ENCODE results near the gene PLXNB3. TPM values are rescaled to one million over a fixed set of nuclear protein-coding genes. Genes with fewer than 3 reads are reported as not detected.
A peak's percentile ranks its signal among the peaks of the same experiment; 100 is the strongest.

Gene PLXNB3
- total RNA-seq, 1 donor from 2014 or later = 2.9 TPM

GRCh38 chrX:153722704-153723350 lies 41.2 kb upstream of the PLXNB3 start:
- H3K4me1 ChIP-seq = peaks cover 55% of the 10 kb centered on the region
- DNase-seq = no peak
- intact Hi-C loops (cut with micrococcal nuclease) = no loop called here
- peak overlapping the region; percentile 81 for H3K4me3 ChIP-seq
- H3K27me3 ChIP-seq (ENCODE audit: low read depth) = no peaks in the 10 kb centered on the region
- no peak for TF ChIP-seq CTCF (IDR thresholded peaks at IDR 0.05; ENCODE audit: borderline replicate concordance)
- H3K9me3 ChIP-seq (replicated peaks) = no peaks in the 10 kb centered on the region
- peaks cover 24% of the 10 kb centered on the region for H3K36me3 ChIP-seq
- peak overlapping the region; percentile 93 for H3K27ac ChIP-seq (replicated peaks)

- intact Hi-C loops (cut with micrococcal nuclease) = no loop called here
- Histone ChIP-seq H3K4me1 (peaks cover 63% of the 10 kb centered on the region), H3K27me3 (ENCODE audit: low read depth) (no peaks in the 10 kb centered on the region), H3K9me3 (replicated peaks) (no peaks in the 10 kb centered on the region), H3K36me3 (peaks cover 20% of the 10 kb centered on the region), H3K4me3 (peak overlapping the region; percentile 81), H3K27ac (replicated peaks) (peak overlapping the region; percentile 93)
- peak; percentile 34 for TF ChIP-seq CTCF (IDR thresholded peaks at IDR 0.05; ENCODE audit: borderline replicate concordance)
- DNase-seq = no peak
Measured at GRCh38 chrX:153723351-153724251, 40.4 kb upstream of the PLXNB3 start.

- no peak for TF ChIP-seq CTCF (IDR thresholded peaks at IDR 0.05; ENCODE audit: borderline replicate concordance)
- peaks cover 20% of the 10 kb centered on the region for H3K36me3 ChIP-seq
- peak within 1 kb of the TSS; percentile 81 for H3K4me3 ChIP-seq
- no peaks in the 10 kb centered on the region for H3K9me3 ChIP-seq (replicated peaks)
- DNase-seq = peak; percentile 88
- H3K4me1 ChIP-seq = peaks cover 68% of the 10 kb centered on the region
- H3K27ac ChIP-seq (replicated peaks) = peak within 1 kb of the TSS; percentile 93
- intact Hi-C loops (cut with micrococcal nuclease) = no loop called here
- H3K27me3 ChIP-seq (ENCODE audit: low read depth) = no peaks in the 10 kb centered on the region
Measured at GRCh38 chrX:153724252-153725038, 39.6 kb upstream of the PLXNB3 start, which contains the start of the genes ABCD1 and BCAP31. Gene ABCD1, plus strand, starts transcription at chrX:153724856. Its CDS starts 411 bp downstream, at chrX:153725267. Gene BCAP31, minus strand, starts transcription at chrX:153724387. Its CDS starts 1,143 bp downstream, at chrX:153723244.

- Histone ChIP-seq H3K9me3 (replicated peaks) (no peaks in the 10 kb centered on the region), H3K27me3 (ENCODE audit: low read depth) (no peaks in the 10 kb centered on the region), H3K4me3 (peak overlapping the region; percentile 81), H3K4me1 (peaks cover 68% of the 10 kb centered on the region), H3K36me3 (peaks cover 13% of the 10 kb centered on the region), H3K27ac (replicated peaks) (peak overlapping the region; percentile 93)
- no peak for DNase-seq
- no peak for TF ChIP-seq CTCF (IDR thresholded peaks at IDR 0.05; ENCODE audit: borderline replicate concordance)
- intact Hi-C loops (cut with micrococcal nuclease) = no loop called here
Measured at GRCh38 chrX:153725039-153725831, 38.8 kb upstream of the PLXNB3 start.

Measured in left ventricle myocardium inferior (tissue), 1 donor.